CD8-positive, alpha-beta memory T cell (primary cell): ENCODE data around the gene PHACTR3. TPM values are rescaled to one million over a fixed set of nuclear protein-coding genes. Genes with fewer than 3 reads are reported as not detected.

Source experiments
- CTCF ChIA-PET: fragments of 350-600 bp; sonication (Branson Sonifier 250); formaldehyde crosslinking; loops from one replicate; lab custom pipeline; 2021; ENCODE audit warnings: antibody characterized with exemption; lab: Charles Lee
- POLR2A ChIA-PET: fragments of 350-600 bp; sonication (Branson Sonifier 250); formaldehyde crosslinking; loops from one replicate; lab custom pipeline; 2021; ENCODE audit warnings: antibody characterized with exemption; lab: Charles Lee
- DNase-seq, 5 donors: peaks; one replicate each; pipeline versions ENCODE4 v3.0.0 to v3.0.0-alpha.2; 2020 to 2022; ENCODE audit warnings: mixed read lengths in 1 of 5
- H3K27ac ChIP-seq: one replicate; pipeline ENCODE4 v1.7.0; 2013; ENCODE audit warnings: low read depth, mild to moderate bottlenecking, low read length, moderate library complexity
- H3K27me3 ChIP-seq: 2 replicates; pipeline ENCODE4 v1.7.0; 2013; ENCODE audit warnings: low read length, mild to moderate bottlenecking; ENCODE audit not compliant: insufficient read depth, poor library complexity, severe bottlenecking
- H3K36me3 ChIP-seq: 2 replicates; pipeline ENCODE4 v1.7.0; 2013; ENCODE audit warnings: mild to moderate bottlenecking, low read length, moderate library complexity; ENCODE audit not compliant: insufficient read depth
- H3K4me1 ChIP-seq: 2 replicates; pipeline ENCODE4 v1.7.0; 2013; ENCODE audit warnings: mild to moderate bottlenecking, low read length, moderate library complexity; ENCODE audit not compliant: insufficient read depth
- H3K4me3 ChIP-seq: 2 replicates; pipeline ENCODE4 v1.7.0; 2013; ENCODE audit warnings: mild to moderate bottlenecking, low read length
- H3K9me3 ChIP-seq: 2 replicates; pipeline ENCODE4 v1.7.0; 2013; ENCODE audit warnings: mild to moderate bottlenecking, low read length
- H3K27ac Mint-ChIP-seq, 8 donors: one replicate each; pipeline ENCODE4 v1.8.0; 2020 to 2021; ENCODE audit warnings: mixed read lengths in 8 of 8, mild to moderate bottlenecking in 6 of 8, inconsistent platforms in 3 of 8, moderate library complexity in 3 of 8
- H3K27me3 Mint-ChIP-seq, 2 donors: one replicate each; pipeline ENCODE4 v1.8.0; 2020 to 2021; ENCODE audit warnings: mixed read lengths in 2 of 2, mild to moderate bottlenecking in 1 of 2, moderate library complexity in 1 of 2
- H3K36me3 Mint-ChIP-seq, 3 donors: one replicate each; pipeline ENCODE4 v1.8.0; 2020 to 2021; ENCODE audit warnings: mixed read lengths in 3 of 3, inconsistent platforms in 1 of 3, mild to moderate bottlenecking in 1 of 3
- H3K4me1 Mint-ChIP-seq, 3 donors: one replicate each; pipeline ENCODE4 v1.8.0; 2020 to 2021; ENCODE audit warnings: mixed read lengths in 3 of 3, inconsistent platforms in 1 of 3, mild to moderate bottlenecking in 1 of 3
- H3K4me3 Mint-ChIP-seq, 7 donors: one replicate each; pipeline ENCODE4 v1.8.0; 2020 to 2021; ENCODE audit warnings: mixed read lengths in 7 of 7, mild to moderate bottlenecking in 6 of 7, moderate library complexity in 4 of 7, inconsistent platforms in 2 of 7
- H3K9me3 Mint-ChIP-seq, 5 donors: one replicate each; pipeline ENCODE4 v1.8.0; 2020 to 2022; ENCODE audit warnings: mixed read lengths in 5 of 5, mild to moderate bottlenecking in 3 of 5, moderate library complexity in 2 of 5, inconsistent platforms in 1 of 5
- polyA plus RNA-seq: library from polyadenylated mRNA; unstranded; fragments of 300-500 nt; fragmentation: Illumina TruSeq; gene quantifications from one replicate; pipeline ENCODE4 v1.2.3, GENCODE V29; 2021
- total RNA-seq, 2 experiments: library from RNA; stranded (reverse); gene quantifications; one replicate each; pipeline ENCODE4 v1.2.3, GENCODE V29; 2021

Gene PHACTR3
- total and polyA plus RNA-seq, 3 experiments from 2014 or later = not detected

- CTCF ChIA-PET = no interaction called here
- Mint-ChIP-seq H3K27me3 (peaks cover 5 to 17% of the 10 kb centered on the region in 2 donors), H3K27ac (no peak overlapping the region)
These were observed 40.1 kb downstream of the PHACTR3 start for GRCh38 chr20:59644371-59644939.

GRCh38 chr20:59645271-59645670 lies 40.9 kb downstream of the PHACTR3 start:
- no peaks in the 10 kb centered on the region for H3K9me3 ChIP-seq
- H3K27me3 ChIP-seq = no peaks in the 10 kb centered on the region
- ChIA-PET POLR2A (no interaction called here), CTCF (no interaction called here)
- no peak for DNase-seq
- no peaks in the 10 kb centered on the region for H3K36me3 ChIP-seq
- no peaks in the 10 kb centered on the region for H3K4me1 ChIP-seq
- peaks cover 5 to 17% of the 10 kb centered on the region in 2 donors for H3K27me3 Mint-ChIP-seq
- no peaks in the 10 kb centered on the region for H3K4me1 Mint-ChIP-seq
- H3K4me3 Mint-ChIP-seq = no peak overlapping the region
- H3K4me3 ChIP-seq = no peak overlapping the region
- H3K9me3 Mint-ChIP-seq = peaks cover 0 to 7% (median 2%) of the 10 kb centered on the region in 5 donors
- peaks cover 0 to 4% (median 0%) of the 10 kb centered on the region in 3 donors for H3K36me3 Mint-ChIP-seq
- no peak overlapping the region for H3K27ac Mint-ChIP-seq
- H3K27ac ChIP-seq = no peak overlapping the region

More at GRCh38 chr20:59644371-59644939, 40.1 kb downstream of the PHACTR3 start:
- Mint-ChIP-seq H3K4me3 (no peak overlapping the region), H3K9me3 (peaks cover 0 to 7% (median 2%) of the 10 kb centered on the region in 5 donors), H3K4me1 (no peaks in the 10 kb centered on the region), H3K36me3 (peaks cover 0 to 4% (median 0%) of the 10 kb centered on the region in 3 donors)
- Histone ChIP-seq H3K9me3 (no peaks in the 10 kb centered on the region), H3K36me3 (no peaks in the 10 kb centered on the region), H3K4me3 (no peak overlapping the region), H3K4me1 (no peaks in the 10 kb centered on the region), H3K27ac (no peak overlapping the region), H3K27me3 (no peaks in the 10 kb centered on the region)
- DNase-seq = no peak
- POLR2A ChIA-PET = no interaction called here

- no peaks in the 10 kb centered on the region for H3K27me3 ChIP-seq
- H3K9me3 ChIP-seq = no peaks in the 10 kb centered on the region
- Mint-ChIP-seq H3K9me3 (peaks cover 0 to 7% (median 2%) of the 10 kb centered on the region in 5 donors), H3K27ac (no peak overlapping the region), H3K27me3 (peaks cover 5 to 17% of the 10 kb centered on the region in 2 donors), H3K4me1 (no peaks in the 10 kb centered on the region), H3K36me3 (peaks cover 0 to 4% (median 0%) of the 10 kb centered on the region in 3 donors), H3K4me3 (no peak overlapping the region)
- CTCF ChIA-PET = no interaction called here
- POLR2A ChIA-PET = no interaction called here
- no peaks in the 10 kb centered on the region for H3K4me1 ChIP-seq
- no peak overlapping the region for H3K27ac ChIP-seq
- no peak overlapping the region for H3K4me3 ChIP-seq
- DNase-seq = no peak
- H3K36me3 ChIP-seq = no peaks in the 10 kb centered on the region
These were observed 41.4 kb downstream of the PHACTR3 start for GRCh38 chr20:59645761-59646171.

GRCh38 chr20:59646487-59646886 lies 42.1 kb downstream of the PHACTR3 start:
- Mint-ChIP-seq H3K4me1 (no peaks in the 10 kb centered on the region), H3K9me3 (peaks cover 0 to 7% (median 2%) of the 10 kb centered on the region in 5 donors), H3K36me3 (peaks cover 0 to 4% (median 0%) of the 10 kb centered on the region in 3 donors), H3K4me3 (no peak overlapping the region), H3K27me3 (peaks cover 5 to 17% of the 10 kb centered on the region in 2 donors), H3K27ac (no peak overlapping the region)
- Histone ChIP-seq H3K27me3 (no peaks in the 10 kb centered on the region), H3K9me3 (no peaks in the 10 kb centered on the region), H3K36me3 (no peaks in the 10 kb centered on the region), H3K4me1 (no peaks in the 10 kb centered on the region), H3K4me3 (no peak overlapping the region), H3K27ac (no peak overlapping the region)
- POLR2A ChIA-PET = no interaction called here
- no peak for DNase-seq
- CTCF ChIA-PET = no interaction called here

GRCh38 chr20:59647271-59647670 lies 42.9 kb downstream of the PHACTR3 start:
- Histone ChIP-seq H3K27ac (no peak overlapping the region), H3K4me1 (no peaks in the 10 kb centered on the region), H3K4me3 (no peak overlapping the region), H3K9me3 (no peaks in the 10 kb centered on the region), H3K36me3 (no peaks in the 10 kb centered on the region), H3K27me3 (no peaks in the 10 kb centered on the region)
- H3K4me3 Mint-ChIP-seq = no peak overlapping the region
- H3K4me1 Mint-ChIP-seq = no peaks in the 10 kb centered on the region
- CTCF ChIA-PET = no interaction called here
- DNase-seq = no peak
- H3K27ac Mint-ChIP-seq = no peak overlapping the region
- peaks cover 0 to 4% (median 0%) of the 10 kb centered on the region in 3 donors for H3K36me3 Mint-ChIP-seq
- POLR2A ChIA-PET = no interaction called here
- H3K27me3 Mint-ChIP-seq = peaks cover 3 to 17% of the 10 kb centered on the region in 2 donors
- H3K9me3 Mint-ChIP-seq = peaks cover 0 to 7% (median 2%) of the 10 kb centered on the region in 5 donors

- H3K27ac ChIP-seq = no peak overlapping the region
- peaks cover 0 to 4% (median 0%) of the 10 kb centered on the region in 3 donors for H3K36me3 Mint-ChIP-seq
- no peaks in the 10 kb centered on the region for H3K36me3 ChIP-seq
- H3K9me3 ChIP-seq = no peaks in the 10 kb centered on the region
- no peaks in the 10 kb centered on the region for H3K4me1 Mint-ChIP-seq
- H3K4me3 Mint-ChIP-seq = no peak overlapping the region
- H3K9me3 Mint-ChIP-seq = peaks cover 0 to 7% (median 2%) of the 10 kb centered on the region in 5 donors
- no peaks in the 10 kb centered on the region for H3K4me1 ChIP-seq
- no peak overlapping the region for H3K4me3 ChIP-seq
- no peak overlapping the region for H3K27ac Mint-ChIP-seq
- ChIA-PET POLR2A (no interaction called here), CTCF (no interaction called here)
- H3K27me3 ChIP-seq = no peaks in the 10 kb centered on the region
- H3K27me3 Mint-ChIP-seq = peaks cover 3 to 20% of the 10 kb centered on the region in 2 donors
- DNase-seq = no peak
These were observed 44.2 kb downstream of the PHACTR3 start for GRCh38 chr20:59648466-59649070.

- H3K4me3 Mint-ChIP-seq = no peak overlapping the region
- H3K9me3 Mint-ChIP-seq = peaks cover 0 to 7% (median 2%) of the 10 kb centered on the region in 5 donors
- Histone ChIP-seq H3K36me3 (no peaks in the 10 kb centered on the region), H3K27me3 (no peaks in the 10 kb centered on the region), H3K4me1 (no peaks in the 10 kb centered on the region), H3K4me3 (no peak overlapping the region), H3K9me3 (no peaks in the 10 kb centered on the region), H3K27ac (no peak overlapping the region)
- POLR2A ChIA-PET = no interaction called here
- peaks cover 0 to 4% (median 0%) of the 10 kb centered on the region in 3 donors for H3K36me3 Mint-ChIP-seq
- H3K4me1 Mint-ChIP-seq = no peaks in the 10 kb centered on the region
- no peak overlapping the region for H3K27ac Mint-ChIP-seq
- no peak for DNase-seq
- H3K27me3 Mint-ChIP-seq = peaks cover 1 to 16% of the 10 kb centered on the region in 2 donors
- CTCF ChIA-PET = no interaction called here
These were observed 46.1 kb downstream of the PHACTR3 start for GRCh38 chr20:59650418-59650817.

GRCh38 chr20:59652381-59652780 lies 48.0 kb downstream of the PHACTR3 start:
- no peaks in the 10 kb centered on the region for H3K4me1 ChIP-seq
- Mint-ChIP-seq H3K27ac (no peak overlapping the region), H3K36me3 (no peaks in the 10 kb centered on the region), H3K27me3 (peaks cover 0 to 9% of the 10 kb centered on the region in 2 donors), H3K9me3 (peaks cover 4 to 19% (median 7%) of the 10 kb centered on the region in 5 donors), H3K4me3 (no peak overlapping the region), H3K4me1 (no peaks in the 10 kb centered on the region)
- POLR2A ChIA-PET = no interaction called here
- no peaks in the 10 kb centered on the region for H3K9me3 ChIP-seq
- CTCF ChIA-PET = no interaction called here
- H3K27me3 ChIP-seq = no peaks in the 10 kb centered on the region
- H3K27ac ChIP-seq = no peak overlapping the region
- no peak for DNase-seq
- no peak overlapping the region for H3K4me3 ChIP-seq
- H3K36me3 ChIP-seq = no peaks in the 10 kb centered on the region
